NCI-H2227 treated with DMSO at 0.1 percent for 48 hours (cell line): ENCODE measurements around the gene CXXC5.
A peak's percentile ranks its signal among the peaks of the same experiment; 100 is the strongest.

Experiments used
- DNase-seq: peaks from one replicate; lab custom pipeline; 2025; lab: John Stamatoyannopoulos, UW

CXXC5 gene

DNA sequence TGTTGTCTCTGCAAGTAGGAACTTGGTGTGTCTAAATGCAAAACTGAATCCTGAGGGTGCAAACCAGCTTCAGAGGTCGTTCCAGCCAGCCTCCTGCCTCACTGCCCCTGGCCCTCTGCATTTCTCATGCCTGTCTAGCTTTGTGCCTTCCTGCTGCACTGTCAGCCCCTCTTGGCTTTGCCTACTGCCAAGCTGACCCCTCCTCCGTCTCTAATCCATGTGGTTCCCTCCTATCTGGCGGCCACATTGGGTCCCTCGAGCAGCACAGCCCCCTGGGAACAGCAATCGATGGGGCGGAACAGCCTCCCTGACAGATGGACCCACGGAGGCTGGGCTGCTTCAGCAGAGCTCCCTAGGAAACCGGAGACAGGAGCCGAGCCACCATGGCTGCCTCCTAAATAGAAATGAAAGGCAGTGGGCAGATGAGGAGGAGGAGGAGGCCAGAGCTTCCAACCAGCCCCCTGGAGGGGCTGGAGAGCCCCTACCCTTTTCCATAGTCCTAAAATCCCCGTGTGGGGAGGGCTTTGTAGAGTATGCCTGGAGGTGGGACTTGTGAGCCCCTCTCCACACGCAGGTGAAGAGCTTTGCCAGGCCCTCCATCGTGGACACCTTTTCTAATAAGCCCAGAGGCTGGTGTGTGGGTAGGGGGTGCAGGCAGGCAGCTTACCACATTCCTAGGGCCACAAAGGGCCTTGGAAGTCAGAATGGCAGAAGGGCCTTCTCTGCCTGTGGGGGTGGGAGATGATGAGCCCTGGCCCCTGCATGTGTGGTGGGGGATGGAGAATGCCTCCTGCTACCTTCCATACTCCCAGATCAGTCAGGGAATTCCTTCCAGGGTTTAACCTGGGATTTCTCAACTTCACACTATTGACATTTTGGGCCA is 9.2 kb upstream of the CXXC5 start:
- no peak for DNase-seq

DNA sequence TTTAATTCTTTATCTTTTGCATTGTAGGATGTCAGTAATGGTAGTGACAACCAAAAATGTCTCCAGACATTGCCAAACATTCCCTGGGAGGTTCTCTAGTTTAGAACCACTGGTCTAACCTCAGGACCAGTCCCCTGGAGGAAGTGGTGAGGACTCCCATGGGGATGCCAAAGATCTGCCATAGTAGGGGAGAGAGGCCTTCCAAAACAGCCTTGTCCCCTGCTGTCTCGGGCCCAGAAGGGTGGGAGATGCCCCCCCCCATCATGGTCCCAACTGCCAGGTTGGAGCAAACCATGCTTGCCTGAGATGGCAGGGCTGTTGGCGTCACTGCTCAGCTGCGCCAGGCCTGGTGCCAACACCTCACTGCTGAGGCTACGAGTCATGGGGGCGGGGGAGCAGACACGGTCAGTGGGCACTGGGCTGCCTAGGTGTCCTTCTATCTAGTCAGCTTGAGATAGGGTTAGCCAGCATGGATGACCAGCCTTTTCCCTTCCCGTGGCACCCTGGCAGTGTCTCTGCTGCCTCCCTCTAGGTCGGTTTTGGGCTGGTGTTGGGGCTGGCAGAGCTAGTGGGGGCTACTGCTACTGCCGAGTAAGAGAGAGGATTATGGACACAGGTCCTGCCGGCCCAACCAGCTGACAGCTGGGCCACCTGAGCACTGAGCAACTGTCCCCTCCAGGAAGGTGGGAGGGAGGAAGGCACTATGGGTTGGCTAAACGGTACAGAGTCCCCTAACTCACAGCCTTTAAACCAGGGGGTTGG is 8.3 kb upstream of the CXXC5 start:
- no peak for DNase-seq

GRCh38 chr5:139640421-139641115 is 7.6 kb upstream of the CXXC5 start:
- DNase-seq, result no peak

GRCh38 chr5:139641116-139642080 is 6.8 kb upstream of the CXXC5 start:
- DNase-seq, result no peak

GRCh38 chr5:139642213-139642612 is 5.9 kb upstream of the CXXC5 start:
- no peak for DNase-seq

- no peak for DNase-seq
These were observed 5.0 kb upstream of the CXXC5 start for GRCh38 chr5:139642891-139643871.

DNA sequence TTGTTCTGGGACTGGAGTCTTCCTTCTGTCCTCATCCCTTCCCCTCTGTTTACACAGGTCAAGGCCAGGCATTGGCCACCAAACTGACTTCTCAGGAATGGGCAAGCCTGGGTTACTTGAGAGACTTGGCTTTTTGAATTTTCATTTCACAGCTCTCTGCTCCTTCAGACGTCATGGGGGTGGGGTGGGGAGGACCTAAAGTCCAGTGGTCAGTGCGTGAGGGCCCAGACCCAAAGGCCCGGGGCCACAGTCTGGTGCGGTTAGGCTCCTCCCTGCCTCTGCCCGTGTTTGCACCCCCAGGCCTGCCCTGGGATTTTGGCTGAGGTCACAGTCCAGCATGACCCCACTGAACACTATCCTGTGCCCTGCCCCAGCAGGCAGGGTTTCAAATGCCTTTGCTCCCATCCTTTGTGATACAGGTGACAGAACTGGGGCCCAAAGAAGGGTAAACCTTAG is 4.1 kb upstream of the CXXC5 start:
- no peak for DNase-seq

- DNase-seq, result no peak
These were observed 3.3 kb upstream of the CXXC5 start for GRCh38 chr5:139644646-139645429.

- DNase-seq, result no peak
These were observed 2.7 kb upstream of the CXXC5 start for GRCh38 chr5:139645430-139645871.

- DNase-seq, result no peak
These were observed 2.0 kb upstream of the CXXC5 start for GRCh38 chr5:139646111-139646510.

GRCh38 chr5:139646912-139647505 is 1.1 kb upstream of the CXXC5 start:
- DNase-seq, result no peak

GRCh38 chr5:139647506-139648204 is 494 bp upstream of the CXXC5 start:
- DNase-seq, result peak; percentile 50

- DNase-seq, result no peak
These were observed 1.2 kb downstream of the CXXC5 start for GRCh38 chr5:139649082-139649991.

DNA sequence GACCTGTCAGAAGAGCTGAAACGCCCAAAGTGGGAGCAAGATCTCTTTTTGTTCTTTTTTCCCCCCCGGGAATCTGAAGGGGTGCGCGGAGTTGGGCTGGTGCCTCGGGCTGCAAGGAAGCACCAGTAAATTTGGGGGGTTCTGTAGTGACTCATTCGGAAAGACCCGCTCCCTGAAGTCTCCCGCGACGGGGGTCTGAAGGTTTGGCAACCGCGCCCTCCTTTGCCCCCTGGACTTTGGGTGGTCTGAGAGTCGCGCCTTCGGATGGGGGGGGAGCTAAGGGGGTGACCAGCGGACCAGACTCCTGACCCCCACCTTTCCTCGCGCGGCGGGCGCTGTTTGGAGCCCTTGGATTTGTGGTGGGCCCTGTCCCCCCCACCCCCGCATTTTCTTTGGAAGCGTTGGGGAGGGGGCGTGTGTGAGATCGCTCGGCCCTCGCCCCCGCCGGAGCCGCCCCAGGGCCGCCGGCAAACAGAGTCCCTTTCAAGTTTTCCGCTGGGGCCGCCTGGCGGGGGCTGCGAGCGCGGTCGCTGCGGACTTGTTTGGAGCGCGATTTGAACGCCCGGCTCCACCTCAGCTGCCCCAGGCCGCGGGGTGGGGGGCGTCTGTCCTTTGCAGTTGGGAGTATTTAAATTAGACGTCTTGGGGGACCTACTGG is 2.0 kb downstream of the CXXC5 start:
- DNase-seq, result no peak

DNA sequence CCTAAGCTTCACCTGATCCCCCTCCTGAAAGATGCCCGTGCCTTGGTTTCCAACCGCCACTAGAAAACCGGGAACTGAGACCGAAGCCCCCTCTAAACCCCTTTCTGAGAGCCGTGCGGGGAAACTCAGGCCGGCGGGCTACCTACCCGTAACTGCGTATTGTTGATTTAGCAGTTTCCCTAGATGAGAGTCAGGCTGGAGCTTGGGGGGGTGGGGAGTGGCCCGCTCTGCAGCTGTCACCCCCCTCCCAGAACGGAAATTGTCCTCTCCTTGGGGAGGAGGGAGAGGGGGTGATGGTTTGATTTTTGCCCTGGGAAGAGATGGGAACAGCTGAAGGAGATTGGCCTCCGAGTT is 2.5 kb downstream of the CXXC5 start:
- no peak for DNase-seq

DNA sequence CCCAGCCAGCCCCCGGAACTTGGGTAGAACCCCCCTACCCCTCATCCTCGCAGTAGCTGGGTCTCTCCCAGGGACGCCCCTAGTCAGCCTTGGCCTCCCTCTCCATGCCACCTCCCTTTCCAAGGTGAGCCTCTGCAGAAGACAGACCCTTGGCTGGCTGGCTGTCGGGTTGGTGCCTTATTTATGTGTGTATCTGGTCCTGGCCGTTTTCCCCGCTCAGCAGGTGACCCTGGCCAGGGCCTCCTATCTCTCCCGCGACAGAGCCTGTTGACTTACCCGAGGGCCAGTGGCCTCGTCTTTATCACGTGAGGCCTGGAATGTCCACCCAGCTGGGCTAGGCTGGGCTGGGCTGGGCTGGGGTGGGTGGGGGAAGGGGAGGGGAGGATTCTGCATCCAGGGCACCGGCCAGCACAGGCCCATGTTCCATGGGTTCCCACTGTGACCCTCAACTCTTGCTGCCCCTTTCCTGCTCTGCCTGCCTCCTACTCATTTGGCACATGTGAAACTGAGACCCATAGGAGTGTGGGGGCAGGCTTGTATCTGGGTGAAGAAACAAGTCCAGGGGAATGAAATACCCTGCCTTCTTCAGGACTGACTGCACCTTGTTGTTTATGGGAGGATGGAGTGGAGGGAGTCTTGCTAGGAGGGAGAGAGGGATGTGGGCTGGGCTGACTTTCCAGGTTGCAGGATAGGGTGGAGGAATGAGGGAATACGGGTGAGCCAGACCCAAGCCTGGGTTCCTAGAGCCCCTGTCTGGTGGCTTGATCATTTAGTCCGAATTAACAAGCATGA is 3.1 kb downstream of the CXXC5 start:
- DNase-seq, result no peak
